Type B pancreatic cell (in vitro differentiated cells): ENCODE results near the gene TIAM1. TPM values are rescaled to one million over a fixed set of nuclear protein-coding genes. Genes with fewer than 3 reads are reported as not detected.

ENCODE experiments used
- DNase-seq: peaks from one replicate; pipeline ENCODE4 v3.0.0; 2021; ENCODE audit warnings: mixed read lengths; ENCODE audit not compliant: unreplicated experiment; ENCODE audit errors: extremely low spot score
- H3K27ac Mint-ChIP-seq: 2 replicates; pipeline ENCODE4 v1.8.0; 2021; ENCODE audit warnings: mild to moderate bottlenecking, mixed read lengths
- H3K27me3 Mint-ChIP-seq: 2 replicates; pipeline ENCODE4 v1.8.0; 2021; ENCODE audit warnings: mixed read lengths
- H3K36me3 Mint-ChIP-seq: 2 replicates; pipeline ENCODE4 v1.8.0; 2021; ENCODE audit warnings: mixed read lengths
- H3K4me1 Mint-ChIP-seq: one replicate; pipeline ENCODE4 v1.8.0; 2021; ENCODE audit warnings: mixed read lengths; ENCODE audit not compliant: unreplicated experiment
- H3K4me3 Mint-ChIP-seq: 2 replicates; pipeline ENCODE4 v1.8.0; 2021; ENCODE audit warnings: mild to moderate bottlenecking, mixed read lengths
- H3K9me3 Mint-ChIP-seq: 2 replicates; pipeline ENCODE4 v1.8.0; 2021; ENCODE audit warnings: mixed read lengths
- CTCF ChIP-seq: fragments of 200-600 bp; sonication (generic); conservative IDR thresholded peaks from 2 replicates; pipeline ENCODE4 v1.5.0; 2021; ENCODE audit warnings: antibody characterized with exemption, mild to moderate bottlenecking
- total RNA-seq: library from RNA; stranded (reverse); gene quantifications from 2 replicates; pipeline ENCODE4 v1.2.1, GENCODE V29; 2021; ENCODE audit warnings: low replicate concordance

TIAM1 gene
- total RNA-seq, 1 donor from 2014 or later = 49.3 TPM

GRCh38 chr21:31343030-31343510, 991 bp downstream of the TIAM1 start:
- no peak for TF ChIP-seq CTCF
- Mint-ChIP-seq H3K4me1 (peaks cover 39% of the 10 kb centered on the region), H3K9me3 (no peaks in the 10 kb centered on the region), H3K27me3 (peaks cover 30% of the 10 kb centered on the region), H3K36me3 (peaks cover 10% of the 10 kb centered on the region), H3K4me3 (peak overlapping the region; percentile 96), H3K27ac (peak overlapping the region; percentile 94)
- DNase-seq = no peak

- Mint-ChIP-seq H3K9me3 (no peaks in the 10 kb centered on the region), H3K36me3 (peaks cover 14% of the 10 kb centered on the region), H3K27ac (peak overlapping the region; percentile 94), H3K4me3 (peak overlapping the region; percentile 96), H3K27me3 (peaks cover 30% of the 10 kb centered on the region), H3K4me1 (peaks cover 39% of the 10 kb centered on the region)
- no peak for DNase-seq
- no peak for TF ChIP-seq CTCF
These were observed 1.7 kb downstream of the TIAM1 start for GRCh38 chr21:31342348-31342747.

GRCh38 chr21:31340942-31341487, 3.0 kb downstream of the TIAM1 start:
- Mint-ChIP-seq H3K4me1 (peaks cover 35% of the 10 kb centered on the region), H3K27me3 (peaks cover 23% of the 10 kb centered on the region)

GRCh38 chr21:31340514-31340913, 3.5 kb downstream of the TIAM1 start:
- Mint-ChIP-seq H3K9me3 (no peaks in the 10 kb centered on the region), H3K27ac (no peak overlapping the region), H3K27me3 (peaks cover 22% of the 10 kb centered on the region), H3K4me3 (peak overlapping the region; percentile 2), H3K4me1 (peaks cover 35% of the 10 kb centered on the region), H3K36me3 (peaks cover 18% of the 10 kb centered on the region)
- DNase-seq = no peak
- no peak for TF ChIP-seq CTCF

More at GRCh38 chr21:31340942-31341487, 3.0 kb downstream of the TIAM1 start:
- no peak for DNase-seq
- TF ChIP-seq CTCF = no peak
- Mint-ChIP-seq H3K27ac (no peak overlapping the region), H3K9me3 (no peaks in the 10 kb centered on the region), H3K36me3 (peaks cover 18% of the 10 kb centered on the region), H3K4me3 (peak overlapping the region; percentile 25)

GRCh38 chr21:31339721-31340120, 4.3 kb downstream of the TIAM1 start:
- Mint-ChIP-seq H3K27me3 (peaks cover 18% of the 10 kb centered on the region), H3K36me3 (peaks cover 18% of the 10 kb centered on the region), H3K27ac (peak overlapping the region; percentile 30), H3K4me3 (no peak overlapping the region), H3K4me1 (peaks cover 35% of the 10 kb centered on the region), H3K9me3 (no peaks in the 10 kb centered on the region)
- no peak for DNase-seq
- TF ChIP-seq CTCF = no peak
